ENCODE measurements around the gene AGA. TPM values are rescaled to one million over a fixed set of nuclear protein-coding genes. Genes with fewer than 3 reads are reported as not detected.

The AGA gene
- total and polyA plus RNA-seq, 2 of the 13 experiments (the other 11 are each of a cell fraction or from before 2014, with no cell fraction given), result 21.9 to 22.3 TPM

GRCh38 chr4:177441803-177442622, at the start of gene AGA (continued):
- TF ChIP-seq CSRNP1 (CRISPR knock-in tag; IDR thresholded peaks at IDR 0.05) (0 out of 2 replicates have a peak, but pooled peaks have one; percentile 55), ZNF552 (CRISPR knock-in tag; IDR thresholded peaks at IDR 0.05; ENCODE audit: borderline replicate concordance) (peak; percentile 43; the same call in 1 of the 2 replicates), PTBP1 (IDR thresholded peaks at IDR 0.05; ENCODE audit: low read depth, low read length, poor library complexity, severe bottlenecking) (peak; percentile 49), FOXA3 (CRISPR knock-in tag; IDR thresholded peaks at IDR 0.05) (peak; percentile 33), HNRNPL (IDR thresholded peaks at IDR 0.05; ENCODE audit: low read depth, low read length) (peak; percentile 63), PHF20 (CRISPR knock-in tag; IDR thresholded peaks at IDR 0.05) (peak; percentile 70), ZNF251 (CRISPR knock-in tag; IDR thresholded peaks at IDR 0.05) (no peak), CHD2 (IDR thresholded peaks at IDR 0.05; ENCODE audit: low read depth, low read length) (peak; percentile 97), CREBL2 (CRISPR knock-in tag; IDR thresholded peaks at IDR 0.05; ENCODE audit: borderline replicate concordance) (peak; percentile 57; the same call in 1 of the 2 replicates), ZMYM4 (CRISPR knock-in tag; IDR thresholded peaks at IDR 0.05) (peak; percentile 95), HCFC1 (IDR thresholded peaks at IDR 0.05; ENCODE audit: low read depth, low read length) (peak; percentile 32; the same call in 1 of the 2 replicates), MAX (IDR thresholded peaks at IDR 0.05) (peak; percentile 72), HDAC6 (IDR thresholded peaks at IDR 0.05; ENCODE audit: low read depth, low read length) (no peak), ZFP36L1 (CRISPR knock-in tag; IDR thresholded peaks at IDR 0.05) (no peak), ZNF382 (CRISPR knock-in tag; IDR thresholded peaks at IDR 0.05; ENCODE audit: borderline replicate concordance) (no peak), POGZ (CRISPR knock-in tag; IDR thresholded peaks at IDR 0.05) (peak; percentile 90), PHF5A (CRISPR knock-in tag; IDR thresholded peaks at IDR 0.05; ENCODE audit: low read depth, unreplicated experiment) (no peak), KLF12 (CRISPR knock-in tag; IDR thresholded peaks at IDR 0.05; ENCODE audit: borderline replicate concordance) (no peak)
- TF ChIP-seq, protein P1, sequence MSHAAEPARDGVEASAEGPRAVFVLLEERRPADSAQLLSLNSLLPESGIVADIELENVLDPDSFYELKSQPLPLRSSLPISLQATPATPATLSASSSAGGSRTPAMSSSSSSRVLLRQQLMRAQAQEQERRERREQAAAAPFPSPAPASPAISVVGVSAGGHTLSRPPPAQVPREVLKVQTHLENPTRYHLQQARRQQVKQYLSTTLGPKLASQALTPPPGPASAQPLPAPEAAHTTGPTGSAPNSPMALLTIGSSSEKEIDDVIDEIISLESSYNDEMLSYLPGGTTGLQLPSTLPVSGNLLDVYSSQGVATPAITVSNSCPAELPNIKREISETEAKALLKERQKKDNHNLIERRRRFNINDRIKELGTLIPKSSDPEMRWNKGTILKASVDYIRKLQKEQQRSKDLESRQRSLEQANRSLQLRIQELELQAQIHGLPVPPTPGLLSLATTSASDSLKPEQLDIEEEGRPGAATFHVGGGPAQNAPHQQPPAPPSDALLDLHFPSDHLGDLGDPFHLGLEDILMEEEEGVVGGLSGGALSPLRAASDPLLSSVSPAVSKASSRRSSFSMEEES (CRISPR knock-in tag; IDR thresholded peaks at IDR 0.05), result peak; percentile 71
- TF ChIP-seq, protein P2, sequence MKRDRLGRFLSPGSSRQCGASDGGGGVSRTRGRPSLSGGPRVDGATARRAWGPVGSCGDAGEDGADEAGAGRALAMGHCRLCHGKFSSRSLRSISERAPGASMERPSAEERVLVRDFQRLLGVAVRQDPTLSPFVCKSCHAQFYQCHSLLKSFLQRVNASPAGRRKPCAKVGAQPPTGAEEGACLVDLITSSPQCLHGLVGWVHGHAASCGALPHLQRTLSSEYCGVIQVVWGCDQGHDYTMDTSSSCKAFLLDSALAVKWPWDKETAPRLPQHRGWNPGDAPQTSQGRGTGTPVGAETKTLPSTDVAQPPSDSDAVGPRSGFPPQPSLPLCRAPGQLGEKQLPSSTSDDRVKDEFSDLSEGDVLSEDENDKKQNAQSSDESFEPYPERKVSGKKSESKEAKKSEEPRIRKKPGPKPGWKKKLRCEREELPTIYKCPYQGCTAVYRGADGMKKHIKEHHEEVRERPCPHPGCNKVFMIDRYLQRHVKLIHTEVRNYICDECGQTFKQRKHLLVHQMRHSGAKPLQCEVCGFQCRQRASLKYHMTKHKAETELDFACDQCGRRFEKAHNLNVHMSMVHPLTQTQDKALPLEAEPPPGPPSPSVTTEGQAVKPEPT (CRISPR knock-in tag; IDR thresholded peaks at IDR 0.05; ENCODE audit: low read depth), result no peak
- TF ChIP-seq, protein P3, sequence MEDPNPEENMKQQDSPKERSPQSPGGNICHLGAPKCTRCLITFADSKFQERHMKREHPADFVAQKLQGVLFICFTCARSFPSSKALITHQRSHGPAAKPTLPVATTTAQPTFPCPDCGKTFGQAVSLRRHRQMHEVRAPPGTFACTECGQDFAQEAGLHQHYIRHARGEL (CRISPR knock-in tag; IDR thresholded peaks at IDR 0.05), result no peak
- TF ChIP-seq, protein P4, sequence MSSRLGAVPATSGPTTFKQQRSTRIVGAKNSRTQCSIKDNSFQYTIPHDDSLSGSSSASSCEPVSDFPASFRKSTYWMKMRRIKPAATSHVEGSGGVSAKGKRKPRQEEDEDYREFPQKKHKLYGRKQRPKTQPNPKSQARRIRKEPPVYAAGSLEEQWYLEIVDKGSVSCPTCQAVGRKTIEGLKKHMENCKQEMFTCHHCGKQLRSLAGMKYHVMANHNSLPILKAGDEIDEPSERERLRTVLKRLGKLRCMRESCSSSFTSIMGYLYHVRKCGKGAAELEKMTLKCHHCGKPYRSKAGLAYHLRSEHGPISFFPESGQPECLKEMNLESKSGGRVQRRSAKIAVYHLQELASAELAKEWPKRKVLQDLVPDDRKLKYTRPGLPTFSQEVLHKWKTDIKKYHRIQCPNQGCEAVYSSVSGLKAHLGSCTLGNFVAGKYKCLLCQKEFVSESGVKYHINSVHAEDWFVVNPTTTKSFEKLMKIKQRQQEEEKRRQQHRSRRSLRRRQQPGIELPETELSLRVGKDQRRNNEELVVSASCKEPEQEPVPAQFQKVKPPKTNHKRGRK (CRISPR knock-in tag; IDR thresholded peaks at IDR 0.05), result 0 out of 2 replicates have a peak, but pooled peaks have one; percentile 31

Data from HepG2 (cell line).